CD8-positive, alpha-beta memory T cell (primary cell): ENCODE results near the gene LRFN2. TPM values are rescaled to one million over a fixed set of nuclear protein-coding genes. Genes with fewer than 3 reads are reported as not detected.

Experiments
- CTCF ChIA-PET: fragments of 350-600 bp; sonication (Branson Sonifier 250); formaldehyde crosslinking; loops from one replicate; lab custom pipeline; 2021; ENCODE audit warnings: antibody characterized with exemption; lab: Charles Lee
- POLR2A ChIA-PET: fragments of 350-600 bp; sonication (Branson Sonifier 250); formaldehyde crosslinking; loops from one replicate; lab custom pipeline; 2021; ENCODE audit warnings: antibody characterized with exemption; lab: Charles Lee
- DNase-seq, 5 donors: peaks; one replicate each; pipeline versions ENCODE4 v3.0.0 to v3.0.0-alpha.2; 2020 to 2022; ENCODE audit warnings: mixed read lengths in 1 of 5
- H3K27ac ChIP-seq: one replicate; pipeline ENCODE4 v1.7.0; 2013; ENCODE audit warnings: low read depth, mild to moderate bottlenecking, low read length, moderate library complexity
- H3K27me3 ChIP-seq: 2 replicates; pipeline ENCODE4 v1.7.0; 2013; ENCODE audit warnings: low read length, mild to moderate bottlenecking; ENCODE audit not compliant: insufficient read depth, poor library complexity, severe bottlenecking
- H3K36me3 ChIP-seq: 2 replicates; pipeline ENCODE4 v1.7.0; 2013; ENCODE audit warnings: mild to moderate bottlenecking, low read length, moderate library complexity; ENCODE audit not compliant: insufficient read depth
- H3K4me1 ChIP-seq: 2 replicates; pipeline ENCODE4 v1.7.0; 2013; ENCODE audit warnings: mild to moderate bottlenecking, low read length, moderate library complexity; ENCODE audit not compliant: insufficient read depth
- H3K4me3 ChIP-seq: 2 replicates; pipeline ENCODE4 v1.7.0; 2013; ENCODE audit warnings: mild to moderate bottlenecking, low read length
- H3K9me3 ChIP-seq: 2 replicates; pipeline ENCODE4 v1.7.0; 2013; ENCODE audit warnings: mild to moderate bottlenecking, low read length
- H3K27ac Mint-ChIP-seq, 8 donors: one replicate each; pipeline ENCODE4 v1.8.0; 2020 to 2021; ENCODE audit warnings: mixed read lengths in 8 of 8, mild to moderate bottlenecking in 6 of 8, inconsistent platforms in 3 of 8, moderate library complexity in 3 of 8
- H3K27me3 Mint-ChIP-seq, 2 donors: one replicate each; pipeline ENCODE4 v1.8.0; 2020 to 2021; ENCODE audit warnings: mixed read lengths in 2 of 2, mild to moderate bottlenecking in 1 of 2, moderate library complexity in 1 of 2
- H3K36me3 Mint-ChIP-seq, 3 donors: one replicate each; pipeline ENCODE4 v1.8.0; 2020 to 2021; ENCODE audit warnings: mixed read lengths in 3 of 3, inconsistent platforms in 1 of 3, mild to moderate bottlenecking in 1 of 3
- H3K4me1 Mint-ChIP-seq, 3 donors: one replicate each; pipeline ENCODE4 v1.8.0; 2020 to 2021; ENCODE audit warnings: mixed read lengths in 3 of 3, inconsistent platforms in 1 of 3, mild to moderate bottlenecking in 1 of 3
- H3K4me3 Mint-ChIP-seq, 7 donors: one replicate each; pipeline ENCODE4 v1.8.0; 2020 to 2021; ENCODE audit warnings: mixed read lengths in 7 of 7, mild to moderate bottlenecking in 6 of 7, moderate library complexity in 4 of 7, inconsistent platforms in 2 of 7
- H3K9me3 Mint-ChIP-seq, 5 donors: one replicate each; pipeline ENCODE4 v1.8.0; 2020 to 2022; ENCODE audit warnings: mixed read lengths in 5 of 5, mild to moderate bottlenecking in 3 of 5, moderate library complexity in 2 of 5, inconsistent platforms in 1 of 5
- polyA plus RNA-seq: library from polyadenylated mRNA; unstranded; fragments of 300-500 nt; fragmentation: Illumina TruSeq; gene quantifications from one replicate; pipeline ENCODE4 v1.2.3, GENCODE V29; 2021
- total RNA-seq, 2 experiments: library from RNA; stranded (reverse); gene quantifications; one replicate each; pipeline ENCODE4 v1.2.3, GENCODE V29; 2021

The LRFN2 gene
- total and polyA plus RNA-seq, 3 experiments from 2014 or later: 0.29 TPM; not detected in 2

GRCh38 chr6:40569162-40569910 lies 17.8 kb downstream of the LRFN2 start:
- Histone ChIP-seq H3K27me3 (no peaks in the 10 kb centered on the region), H3K36me3 (no peaks in the 10 kb centered on the region), H3K9me3 (no peaks in the 10 kb centered on the region), H3K27ac (no peak overlapping the region), H3K4me3 (no peak overlapping the region), H3K4me1 (no peaks in the 10 kb centered on the region)
- Mint-ChIP-seq H3K4me3 (no peak overlapping the region), H3K27me3 (no peaks in the 10 kb centered on the region), H3K4me1 (no peaks in the 10 kb centered on the region), H3K9me3 (peaks cover 0 to 3% (median 0%) of the 10 kb centered on the region in 5 donors), H3K27ac (peak overlapping the region in 1 of 8 donors; percentile 29), H3K36me3 (no peaks in the 10 kb centered on the region)
- no peak for DNase-seq
- ChIA-PET POLR2A (no interaction called here), CTCF (no interaction called here)

GRCh38 chr6:40568062-40568708 lies 19.0 kb downstream of the LRFN2 start:
- Mint-ChIP-seq H3K4me3 (no peak overlapping the region), H3K9me3 (peaks cover 0 to 3% (median 0%) of the 10 kb centered on the region in 5 donors), H3K27ac (no peak overlapping the region), H3K27me3 (no peaks in the 10 kb centered on the region), H3K4me1 (no peaks in the 10 kb centered on the region), H3K36me3 (no peaks in the 10 kb centered on the region)
- ChIA-PET POLR2A (no interaction called here), CTCF (no interaction called here)
- no peaks in the 10 kb centered on the region for H3K9me3 ChIP-seq
- no peak overlapping the region for H3K27ac ChIP-seq
- H3K4me3 ChIP-seq: no peak overlapping the region
- H3K4me1 ChIP-seq: no peaks in the 10 kb centered on the region
- DNase-seq: no peak
- H3K36me3 ChIP-seq: no peaks in the 10 kb centered on the region
- no peaks in the 10 kb centered on the region for H3K27me3 ChIP-seq

- Histone ChIP-seq H3K27ac (no peak overlapping the region), H3K27me3 (peaks cover 3% of the 10 kb centered on the region), H3K9me3 (no peaks in the 10 kb centered on the region), H3K4me3 (no peak overlapping the region), H3K36me3 (no peaks in the 10 kb centered on the region), H3K4me1 (no peaks in the 10 kb centered on the region)
- H3K9me3 Mint-ChIP-seq: peaks cover 0 to 4% (median 1%) of the 10 kb centered on the region in 5 donors
- peaks cover 7 to 10% of the 10 kb centered on the region in 2 donors for H3K27me3 Mint-ChIP-seq
- H3K4me1 Mint-ChIP-seq: no peaks in the 10 kb centered on the region
- H3K36me3 Mint-ChIP-seq: no peaks in the 10 kb centered on the region
- ChIA-PET POLR2A (no interaction called here), CTCF (no interaction called here)
- no peak overlapping the region for H3K27ac Mint-ChIP-seq
- H3K4me3 Mint-ChIP-seq: no peak overlapping the region
- DNase-seq: no peak
Observed at GRCh38 chr6:40563111-40563510, 24.1 kb downstream of the LRFN2 start.

GRCh38 chr6:40559056-40559455 lies 28.1 kb downstream of the LRFN2 start:
- ChIA-PET POLR2A (no interaction called here), CTCF (no interaction called here)
- no peaks in the 10 kb centered on the region for H3K36me3 Mint-ChIP-seq
- peaks cover 7 to 10% of the 10 kb centered on the region in 2 donors for H3K27me3 Mint-ChIP-seq
- Histone ChIP-seq H3K27me3 (peaks cover 3% of the 10 kb centered on the region), H3K4me1 (no peaks in the 10 kb centered on the region), H3K9me3 (no peaks in the 10 kb centered on the region), H3K4me3 (no peak overlapping the region), H3K27ac (no peak overlapping the region), H3K36me3 (no peaks in the 10 kb centered on the region)
- H3K4me3 Mint-ChIP-seq: no peak overlapping the region
- no peaks in the 10 kb centered on the region for H3K4me1 Mint-ChIP-seq
- H3K9me3 Mint-ChIP-seq: peaks cover 0 to 4% (median 0%) of the 10 kb centered on the region in 5 donors
- no peak for DNase-seq
- no peak overlapping the region for H3K27ac Mint-ChIP-seq

GRCh38 chr6:40558102-40558501 lies 29.1 kb downstream of the LRFN2 start:
- Histone ChIP-seq H3K4me1 (no peaks in the 10 kb centered on the region), H3K27ac (no peak overlapping the region), H3K36me3 (no peaks in the 10 kb centered on the region), H3K27me3 (peaks cover 3% of the 10 kb centered on the region), H3K4me3 (no peak overlapping the region), H3K9me3 (no peaks in the 10 kb centered on the region)
- Mint-ChIP-seq H3K27ac (peak overlapping the region in 1 of 8 donors; percentile 3), H3K9me3 (peaks cover 0 to 4% (median 0%) of the 10 kb centered on the region in 5 donors), H3K27me3 (peaks cover 7 to 10% of the 10 kb centered on the region in 2 donors), H3K36me3 (no peaks in the 10 kb centered on the region), H3K4me3 (no peak overlapping the region), H3K4me1 (no peaks in the 10 kb centered on the region)
- ChIA-PET POLR2A (no interaction called here), CTCF (no interaction called here)
- DNase-seq: no peak

GRCh38 chr6:40556881-40557280 lies 30.3 kb downstream of the LRFN2 start:
- Mint-ChIP-seq H3K4me3 (no peak overlapping the region), H3K4me1 (no peaks in the 10 kb centered on the region), H3K27me3 (peaks cover 5 to 6% of the 10 kb centered on the region in 2 donors), H3K9me3 (peaks cover 0 to 2% (median 0%) of the 10 kb centered on the region in 5 donors), H3K27ac (no peak overlapping the region), H3K36me3 (no peaks in the 10 kb centered on the region)
- DNase-seq: no peak
- Histone ChIP-seq H3K27ac (no peak overlapping the region), H3K4me1 (no peaks in the 10 kb centered on the region), H3K27me3 (peaks cover 3% of the 10 kb centered on the region), H3K36me3 (no peaks in the 10 kb centered on the region), H3K4me3 (no peak overlapping the region), H3K9me3 (no peaks in the 10 kb centered on the region)
- POLR2A ChIA-PET: no interaction called here
- CTCF ChIA-PET: no interaction called here

GRCh38 chr6:40556023-40556422 lies 31.1 kb downstream of the LRFN2 start:
- Mint-ChIP-seq H3K4me3 (no peak overlapping the region), H3K27me3 (peaks cover 3 to 5% of the 10 kb centered on the region in 2 donors), H3K4me1 (no peaks in the 10 kb centered on the region), H3K9me3 (no peaks in the 10 kb centered on the region), H3K36me3 (no peaks in the 10 kb centered on the region), H3K27ac (no peak overlapping the region)
- H3K36me3 ChIP-seq: no peaks in the 10 kb centered on the region
- no peak overlapping the region for H3K27ac ChIP-seq
- ChIA-PET CTCF (no interaction called here), POLR2A (no interaction called here)
- DNase-seq: no peak
- H3K4me1 ChIP-seq: no peaks in the 10 kb centered on the region
- H3K27me3 ChIP-seq: peaks cover 3% of the 10 kb centered on the region
- no peak overlapping the region for H3K4me3 ChIP-seq
- H3K9me3 ChIP-seq: no peaks in the 10 kb centered on the region

- no peaks in the 10 kb centered on the region for H3K4me1 ChIP-seq
- H3K36me3 ChIP-seq: no peaks in the 10 kb centered on the region
- Mint-ChIP-seq H3K27ac (no peak overlapping the region), H3K4me1 (no peaks in the 10 kb centered on the region), H3K9me3 (no peaks in the 10 kb centered on the region), H3K27me3 (peaks cover 0 to 2% of the 10 kb centered on the region in 2 donors), H3K36me3 (no peaks in the 10 kb centered on the region), H3K4me3 (no peak overlapping the region)
- POLR2A ChIA-PET: no interaction called here
- no peak overlapping the region for H3K27ac ChIP-seq
- DNase-seq: no peak
- H3K27me3 ChIP-seq: peaks cover under 1% of the 10 kb centered on the region
- H3K9me3 ChIP-seq: no peaks in the 10 kb centered on the region
- H3K4me3 ChIP-seq: no peak overlapping the region
- CTCF ChIA-PET: no interaction called here
Observed at GRCh38 chr6:40555092-40555491, 32.1 kb downstream of the LRFN2 start.
